ENCODE data around the gene VPS9D1. TPM values are rescaled to one million over a fixed set of nuclear protein-coding genes. Genes with fewer than 3 reads are reported as not detected.

Gene VPS9D1
- total and polyA plus RNA-seq, 4 donors = 3.6 to 7.2 (median 4.1) TPM

GRCh38 chr16:89721546-89722391 is 1.1 kb upstream of the VPS9D1 start:
- H3K27ac ChIP-seq (ENCODE audit: low read depth in 1 of 2, low read length in 2 of 2) = peak overlapping the region; percentile 86 to 99
- under 1% methylated on average over 112 of the region's 112 CpGs for WGBS
- peak overlapping the region; percentile 66 to 92 (median 83) for H3K4me3 ChIP-seq (ENCODE audit: low read depth in 1 of 3, low read length in 3 of 3)
- no peaks in the 10 kb centered on the region for H3K27me3 ChIP-seq (ENCODE audit: control insufficient read depth in 4 of 4, insufficient read depth in 4 of 4, low read length in 3 of 4)
- H3K4me1 ChIP-seq (ENCODE audit: control insufficient read depth in 4 of 4, insufficient read depth in 4 of 4, low read length in 3 of 4) = peaks cover 8 to 31% (median 23%) of the 10 kb centered on the region in 4 donors
- peak overlapping the region in 1 of 2 donors; percentile 36 for H3K9ac ChIP-seq (ENCODE audit: low read depth in 1 of 2, low read length in 2 of 2)
- DNase-seq (ENCODE audit: low spot score) = no peak
- peaks cover 0 to 14% (median 5%) of the 10 kb centered on the region in 4 donors for H3K36me3 ChIP-seq (ENCODE audit: control insufficient read depth in 4 of 4, insufficient read depth in 3 of 4, low read depth in 1 of 4, low read length in 3 of 4)
- TF ChIP-seq FOXA2 (IDR thresholded peaks at IDR 0.05) (no peak), EGR1 (IDR thresholded peaks at IDR 0.05; ENCODE audit: low read depth in 2 of 2) (no peak), HNF4G (IDR thresholded peaks at IDR 0.05) (no peak), YY1 (IDR thresholded peaks at IDR 0.05) (no peak), GABPA (IDR thresholded peaks at IDR 0.05 in 1 of 2, conservative IDR thresholded peaks at IDR 0.05 in 1 of 2) (peak in 1 of 2 donors; percentile 23)
- no peaks in the 10 kb centered on the region for H3K9me3 ChIP-seq (ENCODE audit: control insufficient read depth in 4 of 4, low read length in 3 of 4)

- peak overlapping the region in 1 of 2 donors; percentile 81 for H3K9ac ChIP-seq (ENCODE audit: low read depth in 1 of 2, low read length in 2 of 2)
These were observed 216 bp downstream of the VPS9D1 start for GRCh38 chr16:89720551-89720812.

More at GRCh38 chr16:89720551-89720812, 216 bp downstream of the VPS9D1 start:
- under 1% methylated on average over 29 of the region's 29 CpGs for WGBS
- Histone ChIP-seq H3K27ac (ENCODE audit: low read depth in 1 of 2, low read length in 2 of 2) (peak overlapping the region; percentile 86 to 99), H3K36me3 (ENCODE audit: control insufficient read depth in 4 of 4, insufficient read depth in 3 of 4, low read depth in 1 of 4, low read length in 3 of 4) (peaks cover 0 to 13% (median 5%) of the 10 kb centered on the region in 4 donors), H3K9me3 (ENCODE audit: control insufficient read depth in 4 of 4, low read length in 3 of 4) (no peaks in the 10 kb centered on the region), H3K27me3 (ENCODE audit: control insufficient read depth in 4 of 4, insufficient read depth in 4 of 4, low read length in 3 of 4) (no peaks in the 10 kb centered on the region), H3K4me1 (ENCODE audit: control insufficient read depth in 4 of 4, insufficient read depth in 4 of 4, low read length in 3 of 4) (peaks cover 8 to 31% (median 23%) of the 10 kb centered on the region in 4 donors), H3K4me3 (ENCODE audit: low read depth in 1 of 3, low read length in 3 of 3) (peak overlapping the region; percentile 60 to 92 (median 75))
- DNase-seq (ENCODE audit: low spot score) = peak; percentile 68
- no peak for TF ChIP-seq HNF4A (conservative IDR thresholded peaks at IDR 0.05)
- no peak for TF ChIP-seq YY1 (IDR thresholded peaks at IDR 0.05)
- TF ChIP-seq EGR1 (IDR thresholded peaks at IDR 0.05; ENCODE audit: low read depth in 2 of 2) = no peak
- TF ChIP-seq NR2F2 (IDR thresholded peaks at IDR 0.05) = no peak
- TF ChIP-seq CTCF (IDR thresholded peaks at IDR 0.05; ENCODE audit: low read depth, low read length, missing input control) = no peak
- TF ChIP-seq MAX (IDR thresholded peaks at IDR 0.05) = no peak
- TF ChIP-seq RXRA (IDR thresholded peaks at IDR 0.05) = no peak
- no peak for TF ChIP-seq ZBTB33 (IDR thresholded peaks at IDR 0.05)
- no peak for TF ChIP-seq HNF4G (IDR thresholded peaks at IDR 0.05)
- no peak for TF ChIP-seq TAF1 (conservative IDR thresholded peaks at IDR 0.05)
- no peak for TF ChIP-seq FOXA2 (IDR thresholded peaks at IDR 0.05)
- no peak for TF ChIP-seq ATF3 (IDR thresholded peaks at IDR 0.05)
- TF ChIP-seq JUND (IDR thresholded peaks at IDR 0.05) = no peak

Measured in liver (tissue), 9 donors.